H9 (cell line): ENCODE data around the gene MTSS2. TPM values are rescaled to one million over a fixed set of nuclear protein-coding genes. Genes with fewer than 3 reads are reported as not detected.

ENCODE experiments used
- DNase-seq: peaks from one replicate; pipeline ENCODE4 v3.0.0-alpha.2; 2017
- H2AFZ ChIP-seq: one replicate; pipeline ENCODE4 v1.6.1; 2013; ENCODE audit warnings: mild to moderate bottlenecking, low read length, control low read depth, moderate library complexity
- H2AK5ac ChIP-seq: 2 replicates; pipeline ENCODE4 v1.6.1; 2013; ENCODE audit warnings: low read length, control low read depth, mixed read lengths; ENCODE audit not compliant: insufficient read length
- H2BK120ac ChIP-seq: one replicate; pipeline ENCODE4 v1.6.1; 2013; ENCODE audit warnings: low read depth, mild to moderate bottlenecking, low read length, control low read depth, inconsistent platforms; ENCODE audit not compliant: poor library complexity, severe bottlenecking
- H2BK12ac ChIP-seq: 2 replicates; pipeline ENCODE4 v1.6.1; 2013; ENCODE audit warnings: low read length, control low read depth, mixed read lengths, low read depth; ENCODE audit not compliant: insufficient read length
- H2BK15ac ChIP-seq: 2 replicates; pipeline ENCODE4 v1.6.1; 2013; ENCODE audit warnings: low read depth, low read length, control low read depth
- H2BK20ac ChIP-seq: one replicate; pipeline ENCODE4 v1.6.1; 2013; ENCODE audit warnings: low read depth, mild to moderate bottlenecking, low read length, control low read depth, inconsistent platforms; ENCODE audit not compliant: poor library complexity, severe bottlenecking
- H2BK5ac ChIP-seq: 2 replicates; pipeline ENCODE4 v1.6.1; 2013; ENCODE audit warnings: low read length, control low read depth, mixed read lengths; ENCODE audit not compliant: insufficient read length
- H3K14ac ChIP-seq: 2 replicates; pipeline ENCODE4 v1.6.1; 2013; ENCODE audit warnings: low read length, control low read depth; ENCODE audit not compliant: insufficient read depth
- H3K18ac ChIP-seq: 2 replicates; pipeline ENCODE4 v1.6.1; 2013; ENCODE audit warnings: low read depth, mild to moderate bottlenecking, mixed read lengths, low read length, control low read depth; ENCODE audit not compliant: insufficient read length
- H3K23ac ChIP-seq: 2 replicates; pipeline ENCODE4 v1.6.1; 2013; ENCODE audit warnings: low read length, control low read depth, mixed read lengths, low read depth; ENCODE audit not compliant: insufficient read length
- H3K23me2 ChIP-seq: 2 replicates; pipeline ENCODE4 v1.6.1; 2013; ENCODE audit warnings: low read depth, mild to moderate bottlenecking, mixed read lengths, low read length, control low read depth; ENCODE audit not compliant: insufficient read length, poor library complexity, severe bottlenecking
- H3K27ac ChIP-seq: 2 replicates; pipeline ENCODE4 v1.5.1; 2013; ENCODE audit warnings: low read length, control low read depth, mixed read lengths, low read depth; ENCODE audit not compliant: insufficient read length
- H3K27me3 ChIP-seq: 2 replicates; pipeline ENCODE4 v1.6.1; 2013; ENCODE audit warnings: low read length, control low read depth, inconsistent platforms; ENCODE audit not compliant: insufficient read depth
- H3K4ac ChIP-seq: 2 replicates; pipeline ENCODE4 v1.6.1; 2013; ENCODE audit warnings: low read depth, mild to moderate bottlenecking, control low read depth, inconsistent platforms, low read length, moderate library complexity
- H3K4me1 ChIP-seq: 2 replicates; pipeline ENCODE4 v1.6.1; 2013; ENCODE audit warnings: low read length, control low read depth, inconsistent platforms; ENCODE audit not compliant: insufficient read depth
- H3K4me2 ChIP-seq: 2 replicates; pipeline ENCODE4 v1.6.1; 2013; ENCODE audit warnings: low read length, control low read depth, mixed read lengths; ENCODE audit not compliant: insufficient read length, insufficient read depth
- H3K56ac ChIP-seq: 2 replicates; pipeline ENCODE4 v1.6.1; 2013; ENCODE audit warnings: low read depth, mild to moderate bottlenecking, mixed read lengths, low read length, control low read depth; ENCODE audit not compliant: insufficient read length
- H3K79me1 ChIP-seq: 2 replicates; pipeline ENCODE4 v1.6.1; 2013; ENCODE audit warnings: low read depth, mild to moderate bottlenecking, moderate library complexity, low read length, control low read depth, inconsistent platforms; ENCODE audit not compliant: insufficient read depth, poor library complexity, severe bottlenecking
- H3K79me2 ChIP-seq: 2 replicates; pipeline ENCODE4 v1.6.1; 2013; ENCODE audit warnings: low read length, control low read depth, inconsistent platforms; ENCODE audit not compliant: insufficient read depth
- H3K9ac ChIP-seq: 2 replicates; pipeline ENCODE4 v1.6.1; 2013; ENCODE audit warnings: low read length, control low read depth, mixed read lengths; ENCODE audit not compliant: insufficient read length; ENCODE audit errors: extremely low read depth
- H3K9me3 ChIP-seq: one replicate; pipeline ENCODE4 v1.6.1; 2013; ENCODE audit warnings: low read depth, low read length, inconsistent platforms; ENCODE audit not compliant: control insufficient read depth
- H3T11ph ChIP-seq: one replicate; pipeline ENCODE4 v1.6.1; 2013; ENCODE audit warnings: mild to moderate bottlenecking, low read length, control low read depth, inconsistent platforms
- H4K20me1 ChIP-seq: one replicate; pipeline ENCODE4 v1.6.1; 2013; ENCODE audit not compliant: control insufficient read depth, insufficient read length, insufficient read depth
- H4K5ac ChIP-seq: 2 replicates; pipeline ENCODE4 v1.6.1; 2013; ENCODE audit warnings: low read depth, mild to moderate bottlenecking, mixed read lengths, low read length, control low read depth; ENCODE audit not compliant: insufficient read length
- H4K8ac ChIP-seq: replicated peaks from 2 replicates; pipeline ENCODE4 v1.6.1; 2013; ENCODE audit warnings: low read length, control low read depth, mixed read lengths, low read depth; ENCODE audit not compliant: insufficient read length
- H4K91ac ChIP-seq: 2 replicates; pipeline ENCODE4 v1.6.1; 2013; ENCODE audit warnings: low read depth, mild to moderate bottlenecking, moderate library complexity, mixed read lengths, low read length, control low read depth; ENCODE audit not compliant: insufficient read length
- H3K27ac Mint-ChIP-seq, 3 experiments: 2 replicates in 2 of 3; 3 replicates in 1 of 3; pipeline ENCODE4 v1.8.0; 2020 to 2021; ENCODE audit warnings: mixed read lengths in 3 of 3, mild to moderate bottlenecking in 1 of 3, moderate library complexity in 1 of 3
- H3K27me3 Mint-ChIP-seq: 2 replicates; pipeline ENCODE4 v1.8.0; 2021; ENCODE audit warnings: low read depth, mild to moderate bottlenecking, moderate library complexity, mixed read lengths
- H3K36me3 Mint-ChIP-seq, 3 experiments: 2 replicates in 2 of 3; 3 replicates in 1 of 3; pipeline ENCODE4 v1.8.0; 2020 to 2021; ENCODE audit warnings: low read depth in 3 of 3, mixed read lengths in 3 of 3; ENCODE audit not compliant: insufficient read depth in 1 of 3
- H3K4me1 Mint-ChIP-seq, 2 experiments: 2 replicates each; pipeline ENCODE4 v1.8.0; 2020; ENCODE audit warnings: mixed read lengths in 2 of 2
- H3K4me3 Mint-ChIP-seq, 2 experiments: 2 replicates in 1 of 2; 3 replicates in 1 of 2; pipeline ENCODE4 v1.8.0; 2020 to 2021; ENCODE audit warnings: mild to moderate bottlenecking in 2 of 2, mixed read lengths in 2 of 2, moderate library complexity in 1 of 2
- H3K9me3 Mint-ChIP-seq, 2 experiments: 2 replicates in 1 of 2; 3 replicates in 1 of 2; pipeline ENCODE4 v1.8.0; 2020; ENCODE audit warnings: mild to moderate bottlenecking in 2 of 2, mixed read lengths in 2 of 2, moderate library complexity in 1 of 2
- WGBS: extraction: QIAGEN DNeasy Blood & Tissue Kit; methylation state at CpG from one replicate; pipeline ENCODE4 v1.1.7; 2013; ENCODE audit warnings: missing lambda C conversion rate, low lambda C conversion rate, mixed read lengths; ENCODE audit not compliant: insufficient read length; ENCODE audit errors: extremely low coverage; 5-methylcytosine and 5-hydroxymethylcytosine counted together
- total RNA-seq: library from RNA; stranded (reverse); gene quantifications from 2 replicates; pipeline ENCODE4 v1.2.1, GENCODE V29; 2021
- TF ChIP-seq, protein P1 (sequence below): fragments of 200-600 bp; sonication (generic); conservative IDR thresholded peaks from 3 replicates; pipeline ENCODE4 v1.8.0; 2021; ENCODE audit warnings: antibody characterized with exemption, mild to moderate bottlenecking

Gene MTSS2
- total RNA-seq, 1 experiment from 2014 or later: 41.0 TPM

DNA sequence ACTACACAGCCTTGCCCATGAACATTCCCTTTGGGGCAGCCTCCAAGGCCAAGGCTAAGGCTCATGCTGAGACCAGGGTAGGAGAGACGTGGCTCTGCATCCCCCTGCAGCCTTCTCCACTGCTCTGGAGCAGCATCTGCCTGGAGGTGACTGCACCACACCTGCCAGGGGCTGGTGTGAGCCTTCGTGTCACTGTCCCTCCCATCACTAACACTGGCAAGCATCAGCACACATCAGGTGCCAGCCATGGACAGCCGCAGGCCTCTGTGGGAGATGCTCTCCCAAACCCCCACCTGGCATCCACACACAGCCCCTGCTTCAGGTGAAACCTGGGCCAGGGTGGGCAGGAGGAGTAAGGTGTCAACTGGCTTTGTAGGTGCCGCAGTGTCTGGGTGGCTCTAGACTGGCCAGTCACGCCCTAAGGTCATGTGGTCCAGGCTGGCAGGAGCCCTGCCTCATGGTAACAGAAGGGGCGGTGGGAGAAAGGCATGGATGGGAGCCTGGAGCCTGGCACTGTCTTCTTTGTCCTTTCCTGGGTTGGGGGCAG is 18.1 kb upstream of the MTSS2 start:
- H3K27ac Mint-ChIP-seq: peak overlapping the region in 1 of 3 experiments; percentile 18; a peak in 1 of 7 replicates
- Histone ChIP-seq H2AFZ (no peak overlapping the region), H3K9ac (no peak overlapping the region), H3K27ac (no peak overlapping the region), H3K14ac (no peak overlapping the region), H3K23me2 (no peaks in the 10 kb centered on the region), H2AK5ac (no peak overlapping the region), H3K4ac (no peak overlapping the region), H3K9me3 (no peaks in the 10 kb centered on the region), H3K4me2 (no peak overlapping the region), H3T11ph (no peak overlapping the region), H2BK120ac (no peak overlapping the region), H4K91ac (no peak overlapping the region), H4K8ac (no peak overlapping the region), H3K4me1 (peaks cover 2% of the 10 kb centered on the region; the same call in 1 of the 2 replicates), H2BK5ac (no peak overlapping the region), H3K56ac (no peak overlapping the region), H3K79me1 (no peaks in the 10 kb centered on the region), H3K79me2 (no peaks in the 10 kb centered on the region), H2BK15ac (no peak overlapping the region), H4K20me1 (no peaks in the 10 kb centered on the region), H2BK20ac (no peak overlapping the region), H4K5ac (no peak overlapping the region), H2BK12ac (no peak overlapping the region), H3K18ac (no peak overlapping the region), H3K27me3 (no peaks in the 10 kb centered on the region), H3K23ac (no peak overlapping the region)
- no peaks in the 10 kb centered on the region; a peak in 1 of 5 replicates for H3K9me3 Mint-ChIP-seq
- TF ChIP-seq, protein P1, sequence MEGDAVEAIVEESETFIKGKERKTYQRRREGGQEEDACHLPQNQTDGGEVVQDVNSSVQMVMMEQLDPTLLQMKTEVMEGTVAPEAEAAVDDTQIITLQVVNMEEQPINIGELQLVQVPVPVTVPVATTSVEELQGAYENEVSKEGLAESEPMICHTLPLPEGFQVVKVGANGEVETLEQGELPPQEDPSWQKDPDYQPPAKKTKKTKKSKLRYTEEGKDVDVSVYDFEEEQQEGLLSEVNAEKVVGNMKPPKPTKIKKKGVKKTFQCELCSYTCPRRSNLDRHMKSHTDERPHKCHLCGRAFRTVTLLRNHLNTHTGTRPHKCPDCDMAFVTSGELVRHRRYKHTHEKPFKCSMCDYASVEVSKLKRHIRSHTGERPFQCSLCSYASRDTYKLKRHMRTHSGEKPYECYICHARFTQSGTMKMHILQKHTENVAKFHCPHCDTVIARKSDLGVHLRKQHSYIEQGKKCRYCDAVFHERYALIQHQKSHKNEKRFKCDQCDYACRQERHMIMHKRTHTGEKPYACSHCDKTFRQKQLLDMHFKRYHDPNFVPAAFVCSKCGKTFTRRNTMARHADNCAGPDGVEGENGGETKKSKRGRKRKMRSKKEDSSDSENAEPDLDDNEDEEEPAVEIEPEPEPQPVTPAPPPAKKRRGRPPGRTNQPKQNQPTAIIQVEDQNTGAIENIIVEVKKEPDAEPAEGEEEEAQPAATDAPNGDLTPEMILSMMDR: no peak
- WGBS: no CpG with 5 or more reads among the region's 6 CpGs
- H3K4me1 Mint-ChIP-seq: peaks cover 37 to 43% of the 10 kb centered on the region in 2 experiments
- no peaks in the 10 kb centered on the region; the same call in 1 of the 2 replicates for H3K27me3 Mint-ChIP-seq
- H3K4me3 Mint-ChIP-seq: no peak overlapping the region; a peak in 1 of 5 replicates
- peaks cover 4 to 15% (median 11%) of the 10 kb centered on the region in 3 experiments; a peak in 4 of 7 replicates for H3K36me3 Mint-ChIP-seq
- DNase-seq: no peak
